ENCODE data around the gene DPYSL4.

The DPYSL4 gene

DNA sequence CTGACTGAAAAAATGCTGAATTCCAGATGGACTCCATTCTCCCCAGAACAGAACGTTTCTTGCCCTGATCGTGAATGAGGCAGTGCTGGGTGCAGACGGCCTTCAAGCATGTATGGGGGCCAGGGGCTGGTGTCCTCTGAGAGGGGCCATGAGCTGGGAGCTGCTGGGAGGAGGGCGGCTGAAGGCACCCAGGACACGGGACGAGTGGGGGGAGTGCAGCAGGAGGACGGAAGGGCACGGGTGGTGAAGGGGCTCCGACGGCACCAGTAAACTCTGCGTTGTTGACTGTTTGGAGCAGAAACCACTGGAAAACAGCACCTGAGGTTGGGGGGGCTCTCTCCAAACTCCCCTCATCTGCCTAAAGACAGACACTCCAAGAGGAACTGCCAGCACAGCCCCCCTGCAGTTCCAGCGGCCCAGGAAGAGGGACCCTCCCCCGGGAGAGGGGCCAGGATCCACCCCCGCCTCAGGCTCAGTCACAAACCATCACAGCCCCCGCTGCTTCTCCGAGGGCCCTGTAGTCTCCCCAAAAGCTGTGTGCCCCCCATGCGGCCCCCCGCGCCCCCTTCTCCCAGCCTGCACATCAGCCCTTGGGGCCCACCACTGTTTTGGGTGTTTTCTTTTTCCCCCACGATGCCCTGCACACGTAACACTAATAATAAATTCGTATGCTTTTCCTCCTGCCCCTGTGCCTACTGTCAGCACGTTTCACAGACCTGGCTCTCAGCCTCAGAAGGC, 55.5 kb downstream of the DPYSL4 start:
- Mint-ChIP-seq H3K27ac (no peak overlapping the region), H3K36me3 (ENCODE audit: low read depth) (no peaks in the 10 kb centered on the region)

DNA sequence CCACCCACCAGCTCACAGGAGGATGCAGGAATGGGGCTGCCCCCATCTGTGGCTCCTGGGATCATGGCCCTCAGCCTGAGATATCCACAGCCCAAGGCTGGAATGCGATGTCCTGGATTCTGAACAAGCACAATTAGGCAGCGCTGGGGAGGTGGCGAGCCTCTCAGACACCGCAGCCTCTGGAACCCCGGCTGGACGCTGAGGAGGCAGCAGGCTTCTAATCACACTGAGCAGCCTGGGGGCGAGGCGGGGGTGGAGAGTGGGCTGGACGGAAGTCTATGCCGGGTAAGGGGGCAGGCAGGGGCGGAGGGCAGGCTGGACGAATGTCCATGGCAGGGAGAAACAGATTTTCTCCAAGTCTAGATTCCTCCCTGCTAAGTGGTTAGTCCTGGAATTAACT, 56.4 kb downstream of the DPYSL4 start:
- Mint-ChIP-seq H3K27ac (no peak overlapping the region), H3K9me3 (no peaks in the 10 kb centered on the region), H3K27me3 (ENCODE audit: low read depth) (no peaks in the 10 kb centered on the region), H3K4me3 (no peak overlapping the region), H3K4me1 (ENCODE audit: low read depth) (no peaks in the 10 kb centered on the region), H3K36me3 (ENCODE audit: low read depth) (no peaks in the 10 kb centered on the region)

More for the DNA sequence above, 55.5 kb downstream of the DPYSL4 start:
- H3K9me3 Mint-ChIP-seq: no peaks in the 10 kb centered on the region
- H3K27me3 Mint-ChIP-seq (ENCODE audit: low read depth): no peaks in the 10 kb centered on the region
- no peak overlapping the region for H3K4me3 Mint-ChIP-seq
- no peaks in the 10 kb centered on the region for H3K4me1 Mint-ChIP-seq (ENCODE audit: low read depth)

DNA sequence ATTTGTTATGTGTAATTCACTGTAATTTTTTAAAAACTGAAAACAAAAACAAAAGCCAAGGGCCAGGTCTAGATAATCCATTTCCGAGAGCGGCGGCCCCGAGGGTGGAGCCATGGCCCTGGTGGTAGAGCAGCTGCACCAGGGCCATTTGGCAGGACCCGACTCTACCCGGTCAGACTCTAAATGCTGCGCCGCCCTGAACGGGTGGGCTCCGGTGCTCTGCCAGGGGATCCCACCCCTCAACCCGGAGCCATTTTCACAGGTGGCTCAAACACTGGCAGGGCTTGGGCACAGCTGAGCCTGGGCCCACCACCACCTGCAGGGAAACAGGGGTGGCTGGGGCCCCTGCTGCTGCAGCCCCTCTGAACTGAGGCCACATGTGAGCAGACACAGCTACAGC, 56.9 kb downstream of the DPYSL4 start:
- no peaks in the 10 kb centered on the region for H3K27me3 Mint-ChIP-seq (ENCODE audit: low read depth)

DNA sequence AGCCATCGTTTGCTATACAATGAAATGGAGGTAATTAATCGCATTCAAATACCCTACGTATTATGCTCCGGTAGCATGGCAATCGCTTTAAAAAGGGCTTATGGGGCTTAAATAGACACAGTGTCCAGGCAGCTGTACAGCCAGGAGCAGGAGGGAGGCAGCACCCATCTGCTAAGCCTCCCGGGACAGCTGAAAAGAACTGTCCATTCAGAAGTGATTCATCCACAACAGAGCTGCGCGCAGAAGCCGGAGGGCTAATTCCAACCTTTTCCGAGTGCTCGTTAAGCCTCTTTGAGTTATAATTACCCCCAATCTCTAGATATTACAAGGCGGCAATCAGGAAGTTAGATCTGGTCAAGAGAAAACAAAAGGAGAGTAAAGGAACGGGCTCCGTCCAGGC, 58.3 kb downstream of the DPYSL4 start:
- Mint-ChIP-seq H3K4me3 (no peak overlapping the region), H3K9me3 (no peaks in the 10 kb centered on the region), H3K36me3 (ENCODE audit: low read depth) (no peaks in the 10 kb centered on the region), H3K27me3 (ENCODE audit: low read depth) (no peaks in the 10 kb centered on the region), H3K4me1 (ENCODE audit: low read depth) (no peaks in the 10 kb centered on the region), H3K27ac (no peak overlapping the region)

More for the DNA sequence above, 56.9 kb downstream of the DPYSL4 start:
- Mint-ChIP-seq H3K4me3 (no peak overlapping the region), H3K36me3 (ENCODE audit: low read depth) (no peaks in the 10 kb centered on the region), H3K9me3 (no peaks in the 10 kb centered on the region), H3K4me1 (ENCODE audit: low read depth) (no peaks in the 10 kb centered on the region), H3K27ac (no peak overlapping the region)

DNA sequence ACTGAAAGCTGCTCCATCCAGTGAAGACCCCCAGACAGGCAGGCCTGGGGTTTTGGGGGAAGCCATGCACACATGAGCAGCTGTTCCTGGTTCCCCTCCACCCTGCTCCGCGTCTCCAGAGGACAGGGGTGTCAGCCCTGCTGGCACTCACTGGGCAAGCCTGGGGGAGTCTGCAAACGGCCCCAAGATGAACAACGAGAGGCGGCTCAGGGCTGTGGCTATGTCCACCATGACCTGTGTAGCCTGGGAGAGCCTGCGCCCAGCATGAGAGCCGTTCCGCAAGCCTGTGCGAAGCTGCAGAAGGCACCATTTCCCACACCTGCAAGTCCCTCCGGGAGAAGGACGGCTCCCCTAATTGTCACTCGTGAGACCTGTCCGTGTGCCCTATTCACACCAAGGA, 59.5 kb downstream of the DPYSL4 start:
- no peaks in the 10 kb centered on the region for H3K4me1 Mint-ChIP-seq (ENCODE audit: low read depth)
- no peak overlapping the region for H3K4me3 Mint-ChIP-seq
- no peaks in the 10 kb centered on the region for H3K27me3 Mint-ChIP-seq (ENCODE audit: low read depth)
- H3K36me3 Mint-ChIP-seq (ENCODE audit: low read depth): no peaks in the 10 kb centered on the region
- H3K27ac Mint-ChIP-seq: no peak overlapping the region
- H3K9me3 Mint-ChIP-seq: no peaks in the 10 kb centered on the region

DNA sequence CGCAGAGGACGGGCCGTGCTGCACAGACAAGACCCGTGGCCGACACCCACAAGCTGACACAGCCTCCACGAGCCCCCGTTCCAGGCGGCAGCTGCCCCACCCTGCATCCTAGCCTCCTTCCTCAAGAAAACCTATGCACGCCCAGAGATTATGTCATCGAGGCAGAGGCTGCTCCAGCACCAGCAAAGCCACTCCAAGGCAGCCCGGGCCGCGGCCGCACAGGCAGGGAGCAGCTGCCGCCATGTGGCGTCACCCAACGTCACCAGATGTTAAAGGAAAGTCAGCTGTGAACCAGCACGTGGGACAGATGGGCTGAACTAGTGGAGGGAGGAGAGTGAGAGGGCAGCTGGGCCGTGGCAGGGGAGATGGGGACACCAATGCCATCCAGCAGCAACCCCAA, 61.2 kb downstream of the DPYSL4 start:
- Mint-ChIP-seq H3K27me3 (ENCODE audit: low read depth) (no peaks in the 10 kb centered on the region), H3K4me3 (no peak overlapping the region), H3K4me1 (ENCODE audit: low read depth) (no peaks in the 10 kb centered on the region), H3K9me3 (no peaks in the 10 kb centered on the region), H3K36me3 (ENCODE audit: low read depth) (no peaks in the 10 kb centered on the region), H3K27ac (no peak overlapping the region)

DNA sequence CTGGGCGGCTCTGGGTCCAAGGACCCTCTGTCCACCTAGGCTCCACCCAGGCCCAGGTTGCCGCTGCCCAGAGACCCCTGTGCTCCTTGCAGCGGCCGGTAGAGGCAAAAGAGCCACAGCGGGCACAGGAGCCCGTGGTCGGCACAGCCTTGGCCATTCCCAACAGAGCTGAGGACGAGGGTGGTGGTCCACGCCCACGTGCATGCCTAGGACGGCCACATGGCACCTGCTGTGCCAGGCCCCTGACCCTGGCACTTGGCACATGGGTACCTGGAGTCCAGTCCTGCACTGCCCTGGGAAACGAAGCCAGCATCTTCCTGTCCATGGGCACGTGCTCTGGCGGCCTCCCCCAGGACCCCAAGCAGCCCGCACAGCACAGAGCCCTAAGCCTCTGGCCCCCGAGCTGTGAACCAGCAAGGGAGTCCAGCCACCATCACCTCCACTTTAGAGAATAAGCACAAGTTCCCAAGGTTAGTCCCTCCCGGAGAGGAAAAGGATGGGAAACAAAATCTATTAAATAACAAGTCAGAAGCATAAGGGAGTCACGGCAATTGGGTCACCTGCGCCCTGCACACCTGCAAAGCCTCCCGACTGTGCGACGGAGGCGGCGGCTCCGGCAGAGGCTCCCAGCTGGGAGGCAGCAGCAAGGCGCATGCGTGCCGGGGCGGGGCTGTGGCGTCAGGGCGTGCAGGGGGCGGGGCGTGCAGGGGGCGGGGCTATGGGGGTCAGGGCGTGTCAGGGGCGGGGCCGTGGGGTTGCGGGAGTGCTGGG, 61.9 kb downstream of the DPYSL4 start:
- Mint-ChIP-seq H3K27ac (no peak overlapping the region), H3K9me3 (no peaks in the 10 kb centered on the region), H3K4me1 (ENCODE audit: low read depth) (no peaks in the 10 kb centered on the region), H3K36me3 (ENCODE audit: low read depth) (no peaks in the 10 kb centered on the region), H3K27me3 (ENCODE audit: low read depth) (no peaks in the 10 kb centered on the region), H3K4me3 (no peak overlapping the region)

DNA sequence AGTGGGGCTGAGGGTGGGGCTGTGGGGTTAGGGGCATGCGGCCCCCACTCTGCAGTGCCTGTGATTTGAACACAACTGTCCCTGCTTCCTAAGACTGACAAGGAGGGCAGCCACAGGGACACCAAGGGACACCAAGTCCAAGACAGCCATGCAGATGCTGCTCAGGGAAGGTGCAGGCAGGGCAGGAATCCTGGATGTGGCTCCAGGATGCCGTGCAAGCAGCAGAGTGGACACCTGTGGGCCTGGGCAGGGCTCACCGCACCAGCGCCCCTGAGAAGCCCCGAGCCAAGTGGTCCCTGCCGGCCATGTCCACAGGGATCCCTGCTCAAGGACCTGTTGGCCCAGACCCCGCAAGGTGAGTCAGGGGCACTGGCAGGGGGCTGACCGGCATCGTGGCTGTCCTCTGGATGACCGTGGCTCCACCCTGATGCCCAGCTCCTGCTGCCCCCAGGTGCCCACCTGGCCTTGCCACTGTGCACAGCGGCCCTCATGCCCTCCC, 62.5 kb downstream of the DPYSL4 start:
- no peak overlapping the region for H3K4me3 Mint-ChIP-seq
- no peaks in the 10 kb centered on the region for H3K36me3 Mint-ChIP-seq (ENCODE audit: low read depth)
- H3K4me1 Mint-ChIP-seq (ENCODE audit: low read depth): no peaks in the 10 kb centered on the region
- H3K27me3 Mint-ChIP-seq (ENCODE audit: low read depth): no peaks in the 10 kb centered on the region
- H3K9me3 Mint-ChIP-seq: no peaks in the 10 kb centered on the region
- H3K27ac Mint-ChIP-seq: no peak overlapping the region

DNA sequence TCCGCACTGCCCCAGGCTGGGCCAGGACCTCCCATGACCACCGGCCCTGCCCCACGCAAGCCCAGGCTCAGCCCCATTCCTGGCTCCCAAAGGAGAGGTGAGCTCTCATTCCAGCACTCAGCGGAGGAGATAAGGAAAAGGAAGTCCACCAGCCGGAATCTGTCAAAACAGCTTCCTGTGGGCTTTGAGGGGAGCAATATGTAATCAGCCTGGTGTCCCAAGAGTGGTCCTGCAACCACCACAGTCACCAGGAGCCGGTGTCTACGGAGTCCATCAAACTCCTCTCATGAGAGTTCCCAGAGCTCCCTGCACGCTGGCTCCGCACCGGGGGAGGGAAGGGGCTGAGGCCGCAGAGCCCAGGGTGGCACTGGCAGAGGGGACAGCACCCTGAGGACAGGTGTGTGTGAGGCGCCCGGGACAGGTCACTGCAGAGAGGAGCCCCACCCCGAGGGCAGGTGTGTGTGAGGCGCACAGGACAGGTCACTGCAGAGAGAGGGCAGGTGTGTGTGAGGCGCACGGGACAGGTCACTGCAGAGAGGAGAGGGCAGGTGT, 63.2 kb downstream of the DPYSL4 start:
- H3K36me3 Mint-ChIP-seq (ENCODE audit: low read depth): no peaks in the 10 kb centered on the region

DNA sequence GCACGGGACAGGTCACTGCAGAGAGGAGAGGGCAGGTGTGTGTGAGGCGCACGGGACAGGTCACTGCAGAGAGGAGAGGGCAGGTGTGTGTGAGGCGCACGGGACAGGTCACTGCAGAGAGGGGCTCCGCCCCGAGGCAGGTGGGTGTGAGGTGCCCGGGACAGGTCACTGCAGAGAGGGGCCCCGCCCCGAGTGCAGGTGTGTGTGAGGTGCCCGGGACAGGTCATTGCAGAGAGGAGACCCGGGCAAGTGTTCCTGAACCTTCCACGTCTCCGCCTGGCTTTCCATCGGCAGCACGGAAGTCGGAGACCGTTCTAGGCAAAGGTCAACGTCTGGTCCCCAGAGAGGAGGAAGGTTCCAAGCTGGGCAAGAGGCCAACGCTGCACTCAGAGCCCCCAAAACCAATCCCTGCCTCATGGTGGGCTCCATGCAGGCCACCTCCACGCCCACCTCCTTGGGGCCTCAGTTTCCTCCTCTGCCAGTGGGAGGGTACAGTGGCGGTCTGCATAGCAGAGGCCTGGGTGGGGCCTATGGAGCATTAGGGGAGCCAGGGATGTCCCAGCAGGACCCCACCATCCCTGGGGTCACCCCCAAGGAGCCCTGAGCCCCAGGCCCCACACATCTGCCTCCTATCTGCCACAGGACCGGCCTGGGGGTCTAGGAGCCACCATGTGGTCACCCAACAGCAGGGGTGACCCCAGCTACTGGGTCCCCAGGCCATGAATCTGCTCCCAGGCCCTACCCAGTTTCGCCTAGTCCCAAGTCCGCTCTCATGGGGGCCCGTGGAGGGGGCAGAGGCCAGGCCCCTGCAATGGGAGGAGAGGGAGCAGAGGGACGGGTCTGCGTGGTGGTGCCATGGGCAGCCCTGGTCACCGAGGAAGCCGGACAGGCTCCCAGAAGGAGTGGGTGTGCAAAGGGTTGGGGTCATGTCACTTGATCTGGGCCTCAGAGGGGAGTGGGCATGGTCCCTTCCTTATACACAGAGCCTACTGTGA, 64.0 kb downstream of the DPYSL4 start:
- Mint-ChIP-seq H3K27me3 (ENCODE audit: low read depth) (no peaks in the 10 kb centered on the region), H3K4me1 (ENCODE audit: low read depth) (no peaks in the 10 kb centered on the region), H3K36me3 (ENCODE audit: low read depth) (no peaks in the 10 kb centered on the region), H3K27ac (no peak overlapping the region), H3K9me3 (no peaks in the 10 kb centered on the region), H3K4me3 (no peak overlapping the region)

More for the DNA sequence above, 63.2 kb downstream of the DPYSL4 start:
- Mint-ChIP-seq H3K27me3 (ENCODE audit: low read depth) (no peaks in the 10 kb centered on the region), H3K4me1 (ENCODE audit: low read depth) (no peaks in the 10 kb centered on the region), H3K4me3 (no peak overlapping the region), H3K9me3 (no peaks in the 10 kb centered on the region), H3K27ac (no peak overlapping the region)

DNA sequence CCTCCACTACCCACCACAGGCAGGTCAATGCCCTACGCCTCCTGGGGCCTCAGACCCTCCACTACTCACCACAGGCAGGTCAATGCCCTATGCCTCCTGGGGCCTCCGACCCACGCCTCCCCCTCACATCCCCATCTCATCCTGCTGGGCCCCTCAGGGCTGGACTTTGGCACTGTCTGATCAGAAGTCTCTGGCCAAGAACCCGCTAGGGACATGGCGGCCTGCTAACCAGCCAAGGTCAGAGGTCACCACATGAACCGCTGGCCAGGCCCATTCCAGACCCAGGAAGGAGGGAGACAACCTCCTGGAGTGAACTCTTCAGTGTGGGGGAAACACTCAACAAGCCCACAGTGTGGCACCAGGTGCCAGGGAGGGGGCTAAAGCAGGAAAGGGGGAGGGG, 65.2 kb downstream of the DPYSL4 start:
- Mint-ChIP-seq H3K36me3 (ENCODE audit: low read depth) (no peaks in the 10 kb centered on the region), H3K9me3 (no peaks in the 10 kb centered on the region), H3K4me1 (ENCODE audit: low read depth) (no peaks in the 10 kb centered on the region), H3K4me3 (no peak overlapping the region), H3K27ac (no peak overlapping the region), H3K27me3 (ENCODE audit: low read depth) (no peaks in the 10 kb centered on the region)

DNA sequence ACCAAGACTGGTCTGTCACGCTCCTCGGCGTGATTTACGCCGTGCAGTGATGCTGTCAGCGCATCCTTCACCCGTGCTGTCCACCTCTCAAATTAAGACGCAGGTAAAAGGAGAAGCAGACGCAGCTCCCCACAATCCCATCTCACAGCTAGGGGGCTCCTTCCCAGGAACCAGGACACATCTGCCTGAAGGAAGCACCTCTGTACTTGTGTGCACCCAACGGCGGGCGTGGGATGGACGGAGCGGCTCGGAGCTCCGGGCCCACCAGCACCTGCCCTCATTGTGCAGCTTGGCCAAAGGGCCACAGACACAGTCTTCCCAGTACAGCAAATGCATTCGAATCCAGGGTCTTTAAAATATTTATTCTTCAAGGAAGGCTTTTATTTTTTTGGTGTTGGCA, 65.7 kb downstream of the DPYSL4 start:
- no peak overlapping the region for H3K27ac Mint-ChIP-seq
- H3K4me1 Mint-ChIP-seq (ENCODE audit: low read depth): no peaks in the 10 kb centered on the region
- no peaks in the 10 kb centered on the region for H3K9me3 Mint-ChIP-seq
- H3K27me3 Mint-ChIP-seq (ENCODE audit: low read depth): no peaks in the 10 kb centered on the region
- no peaks in the 10 kb centered on the region for H3K36me3 Mint-ChIP-seq (ENCODE audit: low read depth)
- no peak overlapping the region for H3K4me3 Mint-ChIP-seq

DNA sequence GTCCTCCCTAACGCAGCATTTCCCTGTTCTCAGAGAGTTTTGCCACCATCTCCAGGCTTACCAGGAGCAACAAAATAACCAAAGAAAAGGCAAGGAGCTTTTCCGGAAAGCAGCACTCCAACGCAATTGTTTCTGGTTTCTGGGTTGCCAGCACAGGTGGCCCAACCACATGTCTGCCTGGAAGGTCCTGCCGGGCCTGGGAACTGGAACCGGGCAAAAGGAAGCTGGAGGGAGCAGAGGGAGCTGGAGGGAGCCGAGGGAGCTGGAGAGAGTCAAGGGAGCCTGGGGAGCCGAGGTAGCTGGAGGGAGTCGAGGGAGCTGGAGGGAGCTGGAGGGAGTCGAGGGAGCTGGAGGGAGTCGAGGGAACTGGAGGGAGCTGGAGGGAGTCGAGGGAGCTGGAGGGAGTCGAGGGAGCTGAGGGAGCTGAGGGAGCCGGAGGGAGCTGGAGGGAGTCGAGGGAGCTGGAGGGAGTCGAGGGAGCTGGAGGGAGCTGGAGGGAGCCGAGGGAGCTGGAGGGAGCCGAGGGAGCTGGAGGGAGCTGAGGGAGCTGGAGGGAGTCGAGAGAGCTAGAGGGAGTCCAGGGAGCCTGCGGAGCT, 66.4 kb downstream of the DPYSL4 start:
- Mint-ChIP-seq H3K9me3 (no peaks in the 10 kb centered on the region), H3K27ac (no peak overlapping the region)

DNA sequence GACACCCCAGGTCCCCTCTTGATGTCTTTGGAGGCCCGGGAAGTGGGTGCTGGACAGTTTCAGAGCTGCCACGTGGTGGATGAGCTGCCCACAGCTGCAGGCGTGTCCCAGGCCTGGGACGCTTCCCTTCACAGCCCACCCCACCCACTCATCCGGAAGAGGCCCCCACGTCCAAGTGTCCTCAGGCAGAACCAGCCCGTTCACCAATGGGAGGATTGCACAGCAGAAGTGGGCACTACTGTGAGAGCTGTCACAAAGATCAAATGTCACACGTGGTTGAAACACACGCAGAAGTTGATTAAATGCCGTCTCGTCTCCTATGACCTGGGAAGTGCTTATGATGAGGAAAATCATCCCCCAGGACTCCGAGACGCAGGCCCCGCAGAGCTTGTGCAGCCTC, 68.1 kb downstream of the DPYSL4 start:
- no peak overlapping the region for H3K27ac Mint-ChIP-seq
- H3K4me3 Mint-ChIP-seq: no peak overlapping the region
- no peaks in the 10 kb centered on the region for H3K9me3 Mint-ChIP-seq
- no peaks in the 10 kb centered on the region for H3K4me1 Mint-ChIP-seq (ENCODE audit: low read depth)
- H3K27me3 Mint-ChIP-seq (ENCODE audit: low read depth): no peaks in the 10 kb centered on the region
- H3K36me3 Mint-ChIP-seq (ENCODE audit: low read depth): no peaks in the 10 kb centered on the region

More for the DNA sequence above, 66.4 kb downstream of the DPYSL4 start:
- H3K27me3 Mint-ChIP-seq (ENCODE audit: low read depth): no peaks in the 10 kb centered on the region
- no peaks in the 10 kb centered on the region for H3K4me1 Mint-ChIP-seq (ENCODE audit: low read depth)
- H3K4me3 Mint-ChIP-seq: no peak overlapping the region
- H3K36me3 Mint-ChIP-seq (ENCODE audit: low read depth): no peaks in the 10 kb centered on the region
